ENCODE measurements around the gene ACAD10.

GRCh38 chr12:111732786-111733185, 46.9 kb downstream of the ACAD10 start:
- TF ChIP-seq CTCF (IDR thresholded peaks at IDR 0.05; ENCODE audit: insufficient read depth, low read depth, low read length) (no peak), EZH2 (IDR thresholded peaks at IDR 0.05; ENCODE audit: insufficient read depth, low read length) (no peak)
